WTC11 (cell line): Measurements from ENCODE around the gene NPAS3. TPM values are rescaled to one million over a fixed set of nuclear protein-coding genes. Genes with fewer than 3 reads are reported as not detected.

ENCODE experiments used
- ATAC-seq: fragments of 200-7000 bp; cut with Tn5 transposase; 2 replicates; pipeline ENCODE4 v1.10.0; 2021; ENCODE audit warnings: mild to moderate bottlenecking, moderate library complexity
- CTCF ChIA-PET: fragments of 300-600 bp; sonication (Branson Sonifier 250); formaldehyde crosslinking; loops from one replicate; lab custom pipeline; 2021; ENCODE audit warnings: antibody characterized with exemption; lab: Charles Lee
- POLR2A ChIA-PET: fragments of 350-600 bp; sonication (Branson Sonifier 250); formaldehyde crosslinking; loops from one replicate; lab custom pipeline; 2021; ENCODE audit warnings: antibody characterized with exemption; lab: Charles Lee
- DNase-seq: peaks from one replicate; pipeline ENCODE4 v3.0.0; 2021; ENCODE audit warnings: low spot score
- H3K27ac Mint-ChIP-seq: 2 replicates; pipeline ENCODE4 v1.8.0; 2021; ENCODE audit warnings: mixed read lengths
- H3K27me3 Mint-ChIP-seq: 2 replicates; pipeline ENCODE4 v1.8.0; 2021; ENCODE audit warnings: low read depth, mild to moderate bottlenecking, moderate library complexity, mixed read lengths
- H3K36me3 Mint-ChIP-seq: 2 replicates; pipeline ENCODE4 v1.8.0; 2021; ENCODE audit warnings: mixed read lengths
- H3K4me1 Mint-ChIP-seq: 2 replicates; pipeline ENCODE4 v1.8.0; 2022; ENCODE audit warnings: mixed read lengths
- H3K4me3 Mint-ChIP-seq: 2 replicates; pipeline ENCODE4 v1.8.0; 2021; ENCODE audit warnings: mild to moderate bottlenecking, moderate library complexity, mixed read lengths
- H3K9me3 Mint-ChIP-seq: 2 replicates; pipeline ENCODE4 v1.8.0; 2021; ENCODE audit warnings: mixed read lengths
- ATF1 ChIP-seq: sonication (generic); formaldehyde crosslinking; IDR thresholded peaks from 2 replicates; pipeline ENCODE4 v1.8.1; 2023; ENCODE audit warnings: mild to moderate bottlenecking, moderate library complexity, missing genetic modification reagents
- CBFB ChIP-seq: sonication (generic); formaldehyde crosslinking; IDR thresholded peaks from 2 replicates; pipeline ENCODE4 v1.8.1; 2022; ENCODE audit warnings: mild to moderate bottlenecking, low read depth, missing genetic modification reagents
- CREM ChIP-seq: sonication (generic); formaldehyde crosslinking; IDR thresholded peaks from 2 replicates; pipeline ENCODE4 v1.8.1; 2022; ENCODE audit warnings: mild to moderate bottlenecking, missing genetic modification reagents, moderate library complexity
- E2F5 ChIP-seq: sonication (generic); formaldehyde crosslinking; IDR thresholded peaks from 2 replicates; pipeline ENCODE4 v1.8.1; 2022; ENCODE audit warnings: mild to moderate bottlenecking, moderate library complexity, missing genetic modification reagents
- ELF4 ChIP-seq: sonication (generic); formaldehyde crosslinking; IDR thresholded peaks from 2 replicates; pipeline ENCODE4 v1.8.1; 2022; ENCODE audit warnings: low read depth, mild to moderate bottlenecking, moderate library complexity, missing genetic modification reagents
- ESRRA ChIP-seq: sonication (generic); formaldehyde crosslinking; IDR thresholded peaks from 2 replicates; pipeline ENCODE4 v1.8.1; 2022; ENCODE audit warnings: mild to moderate bottlenecking, missing genetic modification reagents, borderline replicate concordance
- FOXP1 ChIP-seq: sonication (generic); formaldehyde crosslinking; IDR thresholded peaks from 2 replicates; pipeline ENCODE4 v1.8.0; 2022; ENCODE audit warnings: missing genetic modification reagents, mild to moderate bottlenecking, moderate library complexity, borderline replicate concordance
- GRHL2 ChIP-seq: fragments of 250-450 bp; sonication (Bioruptor Pico); IDR thresholded peaks from 2 replicates; pipeline ENCODE4 v1.8.0; 2022; ENCODE audit warnings: mild to moderate bottlenecking, moderate library complexity; ENCODE audit not compliant: insufficient replicate concordance, severe bottlenecking
- IRF1 ChIP-seq: sonication (generic); formaldehyde crosslinking; IDR thresholded peaks from 2 replicates; pipeline ENCODE4 v1.8.0; 2023; ENCODE audit warnings: missing genetic modification reagents
- NFATC4 ChIP-seq: fragments of 250-450 bp; sonication (Bioruptor Pico); IDR thresholded peaks from 2 replicates; pipeline ENCODE4 v1.9.0; 2021; ENCODE audit warnings: mild to moderate bottlenecking
- NR2C2 ChIP-seq: sonication (generic); formaldehyde crosslinking; IDR thresholded peaks from 2 replicates; pipeline ENCODE4 v1.8.0; 2022; ENCODE audit warnings: mild to moderate bottlenecking, missing genetic modification reagents
- RELA ChIP-seq: sonication (generic); formaldehyde crosslinking; IDR thresholded peaks from 2 replicates; pipeline ENCODE4 v1.8.1; 2022; ENCODE audit warnings: missing genetic modification reagents, mild to moderate bottlenecking, borderline replicate concordance
- SMAD3 ChIP-seq: sonication (generic); formaldehyde crosslinking; IDR thresholded peaks from 2 replicates; pipeline ENCODE4 v1.8.0; 2022; ENCODE audit warnings: missing genetic modification reagents, mild to moderate bottlenecking, borderline replicate concordance
- STAT6 ChIP-seq: sonication (generic); formaldehyde crosslinking; conservative IDR thresholded peaks from 2 replicates; pipeline ENCODE4 v1.8.1; 2023; ENCODE audit warnings: mild to moderate bottlenecking, low read depth, missing genetic modification reagents, moderate library complexity
- TP53 ChIP-seq: sonication (generic); formaldehyde crosslinking; IDR thresholded peaks from 2 replicates; pipeline ENCODE4 v1.8.1; 2023; ENCODE audit warnings: mild to moderate bottlenecking, missing genetic modification reagents
- ZBTB21 ChIP-seq: sonication (generic); formaldehyde crosslinking; IDR thresholded peaks from 2 replicates; pipeline ENCODE4 v1.8.1; 2023; ENCODE audit warnings: mild to moderate bottlenecking, missing genetic modification reagents, borderline replicate concordance
- ZNF121 ChIP-seq: sonication (generic); formaldehyde crosslinking; IDR thresholded peaks from 2 replicates; pipeline ENCODE4 v1.8.0; 2023; ENCODE audit warnings: missing genetic modification reagents
- ZNF219 ChIP-seq: sonication (generic); formaldehyde crosslinking; IDR thresholded peaks from 2 replicates; pipeline ENCODE4 v1.8.0; 2023; ENCODE audit warnings: missing genetic modification reagents, mild to moderate bottlenecking, borderline replicate concordance
- ZNF512 ChIP-seq: sonication (generic); formaldehyde crosslinking; IDR thresholded peaks from 2 replicates; pipeline ENCODE4 v1.8.1; 2022; ENCODE audit warnings: missing genetic modification reagents, borderline replicate concordance
- ZSCAN18 ChIP-seq: fragments of 250-450 bp; sonication (Bioruptor Pico); IDR thresholded peaks from 2 replicates; pipeline ENCODE4 v2.1.2; 2022; ENCODE audit warnings: mild to moderate bottlenecking, moderate library complexity
- total RNA-seq: library from RNA; stranded (reverse); gene quantifications from 3 replicates; pipeline ENCODE4 v1.2.3, GENCODE V29; 2021

The NPAS3 gene
- total RNA-seq, 1 experiment from 2014 or later = 3.2 TPM

- POLR2A ChIA-PET = no interaction called here
- no peak overlapping the region for H3K4me3 Mint-ChIP-seq
- CTCF ChIA-PET = interaction anchor here (1.0 to 1.3 kb wide), 2 partner anchors 63 to 584 kb away, joined by 3 read pairs; no protein-coding TSS in a partner anchor
- ATAC-seq (peak; percentile 24; the same call in 1 of the 2 replicates), DNase-seq (no peak)
- peaks cover 6% of the 10 kb centered on the region; the same call in 1 of the 2 replicates for H3K36me3 Mint-ChIP-seq
- peaks cover 17% of the 10 kb centered on the region for H3K4me1 Mint-ChIP-seq
- H3K9me3 Mint-ChIP-seq = peaks cover 10% of the 10 kb centered on the region
- no peak for TF ChIP-seq ZSCAN18 (CRISPR knock-in tag)
- TF ChIP-seq CREM (CRISPR knock-in tag) = no peak
- no peak for TF ChIP-seq TP53 (CRISPR knock-in tag)
- TF ChIP-seq ATF1 (CRISPR knock-in tag) = no peak
- H3K27ac Mint-ChIP-seq = peak overlapping the region; percentile 3; the same call in 1 of the 2 replicates
- H3K27me3 Mint-ChIP-seq = no peaks in the 10 kb centered on the region
Measured at GRCh38 chr14:33738491-33738890, 799.8 kb downstream of the NPAS3 start.

GRCh38 chr14:33740531-33740930 is 801.9 kb downstream of the NPAS3 start:
- no peak for TF ChIP-seq GRHL2 (CRISPR knock-in tag)
- TF ChIP-seq ESRRA = no peak
- no peak for TF ChIP-seq ZNF512 (CRISPR knock-in tag)
- peaks cover 12% of the 10 kb centered on the region; the same call in 1 of the 2 replicates for H3K36me3 Mint-ChIP-seq
- H3K4me1 Mint-ChIP-seq = peaks cover 15% of the 10 kb centered on the region
- ChIA-PET POLR2A (no interaction called here), CTCF (no interaction called here)
- no peak overlapping the region for H3K4me3 Mint-ChIP-seq
- H3K9me3 Mint-ChIP-seq = peaks cover 18% of the 10 kb centered on the region
- H3K27me3 Mint-ChIP-seq = no peaks in the 10 kb centered on the region
- ATAC-seq (no peak), DNase-seq (no peak)
- H3K27ac Mint-ChIP-seq = no peak overlapping the region

- Mint-ChIP-seq H3K4me1 (peaks cover 4% of the 10 kb centered on the region), H3K27ac (no peak overlapping the region), H3K4me3 (no peak overlapping the region), H3K9me3 (peaks cover 18% of the 10 kb centered on the region), H3K36me3 (peaks cover 12% of the 10 kb centered on the region; the same call in 1 of the 2 replicates), H3K27me3 (no peaks in the 10 kb centered on the region)
- DNase-seq = no peak
- ChIA-PET CTCF (no interaction called here), POLR2A (no interaction called here)
- no peak for ATAC-seq
- TF ChIP-seq ELF4 (no peak), CBFB (CRISPR knock-in tag) (no peak), ZNF121 (CRISPR knock-in tag) (no peak), ZNF219 (CRISPR knock-in tag) (no peak), RELA (no peak), ATF1 (CRISPR knock-in tag) (no peak), IRF1 (CRISPR knock-in tag) (no peak), ESRRA (no peak), STAT6 (no peak), NR2C2 (no peak), ZBTB21 (CRISPR knock-in tag) (no peak), GRHL2 (CRISPR knock-in tag) (no peak), E2F5 (CRISPR knock-in tag) (no peak), FOXP1 (CRISPR knock-in tag) (no peak), SMAD3 (CRISPR knock-in tag) (no peak), NFATC4 (no peak)
Measured at GRCh38 chr14:33742166-33742565, 803.5 kb downstream of the NPAS3 start.
